Measurements from ENCODE around the gene PCCA.

GRCh38 chr13:100521851-100522617 is 433.1 kb downstream of the PCCA start:
- TF ChIP-seq POLR2A (IDR thresholded peaks at IDR 0.05; ENCODE audit: low read depth, low read length) (no peak), TAF1 (IDR thresholded peaks at IDR 0.05; ENCODE audit: borderline replicate concordance, low read depth, low read length) (no peak)

Data from GM12892 (cell line).